Psoas muscle (tissue), 8 donors: ENCODE measurements around the gene TMUB1. TPM values are rescaled to one million over a fixed set of nuclear protein-coding genes. Genes with fewer than 3 reads are reported as not detected.
A peak's percentile ranks its signal among the peaks of the same experiment; 100 is the strongest.

Experiments
- ATAC-seq, 4 donors: fragments of 200-7000 bp; cut with Tn5 transposase; one replicate each; pipeline ENCODE4 v1.9.1; 2020; ENCODE audit warnings: moderate library complexity in 3 of 4, mild to moderate bottlenecking in 2 of 4
- DNase-seq, 2 donors: peaks; one replicate each; pipeline ENCODE4 v3.0.0-alpha.2; 2020
- H3K27ac ChIP-seq: fragments of 200-600 bp; one replicate; pipeline ENCODE4 v1.8.0; 2022
- H3K27me3 ChIP-seq, 3 donors: fragments of 200-600 bp in 1 of 3; one replicate each; pipeline versions ENCODE4 v1.6.1 to v1.8.0; 2013 to 2022; ENCODE audit warnings: low read length in 2 of 3, mild to moderate bottlenecking in 2 of 3, moderate library complexity in 1 of 3; ENCODE audit not compliant: insufficient read depth in 3 of 3
- H3K36me3 ChIP-seq, 2 donors: fragments of 200-600 bp in 1 of 2; one replicate each; pipeline versions ENCODE4 v1.6.1 to v1.8.0; 2013 to 2022; ENCODE audit warnings: low read depth in 1 of 2, mild to moderate bottlenecking in 1 of 2, moderate library complexity in 1 of 2; ENCODE audit not compliant: insufficient read depth in 1 of 2
- H3K4me1 ChIP-seq: fragments of 200-600 bp; one replicate; pipeline ENCODE4 v1.8.0; 2022
- H3K4me3 ChIP-seq: fragments of 200-600 bp; one replicate; pipeline ENCODE4 v1.8.0; 2022; ENCODE audit warnings: mild to moderate bottlenecking
- H3K9me3 ChIP-seq: fragments of 200-600 bp; one replicate; pipeline ENCODE4 v1.8.0; 2022
- CTCF ChIP-seq: fragments of 200-600 bp; IDR thresholded peaks from one replicate; pipeline ENCODE4 v1.8.0; 2022; ENCODE audit warnings: antibody characterized with exemption
- WGBS, 3 donors: extraction: QIAGEN DNeasy Blood & Tissue Kit; methylation state at CpG; one replicate each; pipeline versions ENCODE4 v1.1.6 to v1.1.7; 2013; 5-methylcytosine and 5-hydroxymethylcytosine counted together
- intact Hi-C, 2 donors: fragments of 100-400 bp; cut with DNase I; formaldehyde crosslinking; loops; one replicate each; pipeline versions ENCODE4 v1.11.0 to v1.14.2; 2022
- polyA plus RNA-seq, 3 donors: library from polyadenylated mRNA; stranded (reverse); fragments of 200-250 nt; gene quantifications; one replicate each; pipeline ENCODE4 v1.2.3, GENCODE V29; 2013
- total RNA-seq, 4 donors: library from RNA; stranded (reverse); fragmentation: NEBNext Ultra II Directional in 2 of 4; extraction: Animal tissue kit (Norgen Biotek cat#: 25700) in 2 of 4; gene quantifications; one replicate each; pipeline versions ENCODE4 v1.2.1 to v1.2.4, GENCODE V29; 2021 to 2023
- donor health status: healthy with polysubstance abuse.
- donor health status: DM: no; HTN: no; CAD: no; lungs with moderate emphysema.
- donor health status: Bipolar disorder and iron deficiency.
- donor health status: healthy.
- donor health status: DM: yes; HTN: yes; CAD: no.
- donor health status: DM: no; HTN: no; CAD: no.
- donor health status: DM: no; HTN: no; CAD: no.
- donor health status: DM: yes; HTN: yes; CAD: no.

Gene TMUB1
- total and polyA plus RNA-seq, 7 donors: 41.7 to 121 (median 55.5) TPM

DNA sequence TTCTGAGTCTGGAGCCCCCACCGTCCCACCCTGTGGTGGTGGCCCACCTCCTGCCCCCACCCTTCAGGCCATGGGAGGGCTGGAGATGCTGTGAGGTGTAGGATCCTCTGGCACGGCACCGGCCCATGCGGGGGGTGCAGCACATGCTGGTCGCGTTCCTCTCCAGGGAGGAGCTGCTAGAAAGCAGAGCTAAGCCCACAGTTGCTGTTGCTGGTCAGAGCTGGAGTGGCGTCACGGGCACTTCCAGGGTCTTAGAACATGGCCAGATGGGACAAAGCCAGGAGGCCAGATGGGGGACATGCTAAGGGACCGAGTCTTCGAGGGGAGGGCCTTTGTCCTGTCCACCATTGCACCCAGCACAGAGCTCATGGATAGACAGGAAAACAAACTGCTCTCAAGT lies 24.6 kb upstream of the TMUB1 start:
- intact Hi-C loops: no loop called here
- H3K27ac ChIP-seq: no peak overlapping the region
- no peaks in the 10 kb centered on the region for H3K4me1 ChIP-seq
- H3K36me3 ChIP-seq: peaks cover 0 to 8% of the 10 kb centered on the region in 2 donors
- peak in 1 of 2 donors; percentile 12 for DNase-seq
- TF ChIP-seq CTCF: no peak
- WGBS, 3 donors: 61 to 76% (median 64%) methylated on average over 10 of the region's 10 CpGs
- no peak overlapping the region for H3K4me3 ChIP-seq
- H3K9me3 ChIP-seq: no peaks in the 10 kb centered on the region
- no peaks in the 10 kb centered on the region for H3K27me3 ChIP-seq
- no peak for ATAC-seq

GRCh38 chr7:151104411-151105235 lies 21.3 kb upstream of the TMUB1 start:
- intact Hi-C loops: no loop called here
- no peaks in the 10 kb centered on the region for H3K9me3 ChIP-seq
- TF ChIP-seq CTCF: no peak
- no peak for ATAC-seq
- H3K27me3 ChIP-seq: no peaks in the 10 kb centered on the region
- H3K4me1 ChIP-seq: no peaks in the 10 kb centered on the region
- no peak for DNase-seq
- 77 to 82% (median 79%) methylated on average over 23 of the region's 23 CpGs for WGBS, 3 donors
- peaks cover 0 to 8% of the 10 kb centered on the region in 2 donors for H3K36me3 ChIP-seq
- no peak overlapping the region for H3K4me3 ChIP-seq
- H3K27ac ChIP-seq: no peak overlapping the region

GRCh38 chr7:151103973-151104372 lies 20.7 kb upstream of the TMUB1 start:
- DNase-seq (no peak), ATAC-seq (no peak)
- no peaks in the 10 kb centered on the region for H3K4me1 ChIP-seq
- H3K9me3 ChIP-seq: no peaks in the 10 kb centered on the region
- intact Hi-C loops: no loop called here
- TF ChIP-seq CTCF: no peak
- no peak overlapping the region for H3K27ac ChIP-seq
- whole genome bisulfite sequencing, 3 donors: 82 to 88% (median 88%) methylated on average over 12 of the region's 12 CpGs
- H3K27me3 ChIP-seq: no peaks in the 10 kb centered on the region
- no peak overlapping the region for H3K4me3 ChIP-seq
- peaks cover 0 to 8% of the 10 kb centered on the region in 2 donors for H3K36me3 ChIP-seq

- no peak for ATAC-seq
- intact Hi-C loops: no loop called here
- no peak for TF ChIP-seq CTCF
- H3K4me1 ChIP-seq: no peaks in the 10 kb centered on the region
- 75 to 90% (median 81%) methylated on average over 3 of the region's 3 CpGs for WGBS, 3 donors
- H3K27ac ChIP-seq: no peak overlapping the region
- no peaks in the 10 kb centered on the region for H3K9me3 ChIP-seq
- no peak overlapping the region for H3K4me3 ChIP-seq
- DNase-seq: no peak
- H3K27me3 ChIP-seq: no peaks in the 10 kb centered on the region
- peaks cover 0 to 8% of the 10 kb centered on the region in 2 donors for H3K36me3 ChIP-seq
Measured at GRCh38 chr7:151102991-151103390, 19.7 kb upstream of the TMUB1 start.
